Measurements from ENCODE around the gene TPSG1.

TPSG1 gene

GRCh38 chr16:1220841-1221627 lies 4.0 kb downstream of the TPSG1 start:
- no peak for TF ChIP-seq CTCF (IDR thresholded peaks at IDR 0.05; ENCODE audit: low read depth, low read length)
- no peak overlapping the region for H3K4me3 ChIP-seq (ENCODE audit: low read depth, low read length)

GRCh38 chr16:1220098-1220728 lies 4.9 kb downstream of the TPSG1 start:
- TF ChIP-seq CTCF (IDR thresholded peaks at IDR 0.05; ENCODE audit: low read depth, low read length), result no peak
- no peak overlapping the region for H3K4me3 ChIP-seq (ENCODE audit: low read depth, low read length)

- TF ChIP-seq CTCF (IDR thresholded peaks at IDR 0.05; ENCODE audit: low read depth, low read length), result no peak
Observed at GRCh38 chr16:1218930-1219611, 6.0 kb downstream of the TPSG1 start.

GRCh38 chr16:1218061-1218929 lies 6.8 kb downstream of the TPSG1 start:
- H3K4me3 ChIP-seq (ENCODE audit: low read depth, low read length), result no peak overlapping the region
- TF ChIP-seq CTCF (IDR thresholded peaks at IDR 0.05; ENCODE audit: low read depth, low read length), result no peak

More at GRCh38 chr16:1218930-1219611, 6.0 kb downstream of the TPSG1 start:
- H3K4me3 ChIP-seq (ENCODE audit: low read depth, low read length), result no peak overlapping the region

GRCh38 chr16:1217526-1217925 lies 7.5 kb downstream of the TPSG1 start:
- no peak for TF ChIP-seq CTCF (IDR thresholded peaks at IDR 0.05; ENCODE audit: low read depth, low read length)
- H3K4me3 ChIP-seq (ENCODE audit: low read depth, low read length), result no peak overlapping the region

- no peak for TF ChIP-seq CTCF (IDR thresholded peaks at IDR 0.05; ENCODE audit: low read depth, low read length)
- H3K4me3 ChIP-seq (ENCODE audit: low read depth, low read length), result no peak overlapping the region
Observed at GRCh38 chr16:1216681-1217400, 8.2 kb downstream of the TPSG1 start.
